ENCODE measurements around the gene SLC6A19. TPM values are rescaled to one million over a fixed set of nuclear protein-coding genes. Genes with fewer than 3 reads are reported as not detected.
"Not testable (repeated sequence)": the region's sequence is repeated elsewhere in the genome, so short reads cannot be mapped to it uniquely, and the experiment has no call there.

SLC6A19 gene
- total RNA-seq, 1 donor from 2014 or later: not detected

DNA sequence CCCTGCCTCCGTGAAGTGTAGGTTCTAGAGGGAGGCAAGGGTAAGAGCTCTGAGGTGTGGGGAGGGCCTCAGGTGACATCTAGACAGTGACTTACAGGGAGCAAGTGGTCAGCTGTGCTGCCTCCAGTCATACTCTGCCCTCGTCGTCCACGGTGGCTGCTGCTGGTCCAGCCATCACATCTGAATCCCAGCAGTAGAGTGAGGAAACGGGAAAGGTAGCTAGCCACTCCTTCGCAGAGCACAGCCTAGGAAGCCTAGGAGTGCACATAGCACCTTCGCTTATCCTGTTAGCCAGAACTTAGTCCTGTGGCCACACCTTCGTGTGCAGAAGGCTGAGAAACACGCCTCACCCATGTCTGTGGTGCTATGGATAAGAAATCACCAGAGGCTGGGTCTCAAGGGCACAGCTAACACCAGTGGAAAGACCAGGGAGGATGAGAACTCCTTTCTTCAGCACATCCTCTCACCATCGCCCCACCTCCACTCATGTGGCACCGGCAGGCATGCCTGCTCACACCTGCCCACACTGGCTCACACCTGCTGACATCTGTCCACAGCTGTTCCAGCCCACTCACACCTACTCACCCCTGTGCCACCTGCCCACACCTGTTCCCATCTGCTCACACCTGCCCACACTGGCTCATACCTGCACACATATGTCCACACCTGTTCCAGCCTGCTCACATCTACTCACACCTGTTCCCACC, 44.5 kb upstream of the SLC6A19 start:
- Histone ChIP-seq H2AFZ (replicated peaks) (no peak overlapping the region), H3K27ac (no peak overlapping the region), H3K79me2 (ENCODE audit: low read depth) (no peaks in the 10 kb centered on the region), H3K4me3 (no peak overlapping the region), H3K36me3 (no peaks in the 10 kb centered on the region), H3K9me3 (ENCODE audit: low read depth) (no peaks in the 10 kb centered on the region), H3F3A (ENCODE audit: low read depth) (peaks cover 2% of the 10 kb centered on the region), H4K20me1 (ENCODE audit: low read depth) (peaks cover 3% of the 10 kb centered on the region), H3K9ac (no peak overlapping the region), H3K4me2 (no peak overlapping the region), H3K4me1 (peaks cover 3% of the 10 kb centered on the region), H3K27me3 (peaks cover 70% of the 10 kb centered on the region)
- Mint-ChIP-seq H3K9me3 (peaks cover 7% of the 10 kb centered on the region), H3K27me3 (ENCODE audit: insufficient read depth, low read depth) (peaks cover 33% of the 10 kb centered on the region), H3K27ac (no peak overlapping the region), H3K36me3 (peaks cover 5% of the 10 kb centered on the region), H3K4me3 (peak overlapping the region; percentile 33), H3K4me1 (peaks cover 10% of the 10 kb centered on the region)
- TF ChIP-seq EZH2 (IDR thresholded peaks at IDR 0.05): no peak
- TF ChIP-seq, protein P1, sequence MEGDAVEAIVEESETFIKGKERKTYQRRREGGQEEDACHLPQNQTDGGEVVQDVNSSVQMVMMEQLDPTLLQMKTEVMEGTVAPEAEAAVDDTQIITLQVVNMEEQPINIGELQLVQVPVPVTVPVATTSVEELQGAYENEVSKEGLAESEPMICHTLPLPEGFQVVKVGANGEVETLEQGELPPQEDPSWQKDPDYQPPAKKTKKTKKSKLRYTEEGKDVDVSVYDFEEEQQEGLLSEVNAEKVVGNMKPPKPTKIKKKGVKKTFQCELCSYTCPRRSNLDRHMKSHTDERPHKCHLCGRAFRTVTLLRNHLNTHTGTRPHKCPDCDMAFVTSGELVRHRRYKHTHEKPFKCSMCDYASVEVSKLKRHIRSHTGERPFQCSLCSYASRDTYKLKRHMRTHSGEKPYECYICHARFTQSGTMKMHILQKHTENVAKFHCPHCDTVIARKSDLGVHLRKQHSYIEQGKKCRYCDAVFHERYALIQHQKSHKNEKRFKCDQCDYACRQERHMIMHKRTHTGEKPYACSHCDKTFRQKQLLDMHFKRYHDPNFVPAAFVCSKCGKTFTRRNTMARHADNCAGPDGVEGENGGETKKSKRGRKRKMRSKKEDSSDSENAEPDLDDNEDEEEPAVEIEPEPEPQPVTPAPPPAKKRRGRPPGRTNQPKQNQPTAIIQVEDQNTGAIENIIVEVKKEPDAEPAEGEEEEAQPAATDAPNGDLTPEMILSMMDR (IDR thresholded peaks at IDR 0.05): no peak
- no peak for TF ChIP-seq EZH2phosphoT487 (IDR thresholded peaks at IDR 0.05)
- DNase-seq (ENCODE audit: low spot score): no peak

DNA sequence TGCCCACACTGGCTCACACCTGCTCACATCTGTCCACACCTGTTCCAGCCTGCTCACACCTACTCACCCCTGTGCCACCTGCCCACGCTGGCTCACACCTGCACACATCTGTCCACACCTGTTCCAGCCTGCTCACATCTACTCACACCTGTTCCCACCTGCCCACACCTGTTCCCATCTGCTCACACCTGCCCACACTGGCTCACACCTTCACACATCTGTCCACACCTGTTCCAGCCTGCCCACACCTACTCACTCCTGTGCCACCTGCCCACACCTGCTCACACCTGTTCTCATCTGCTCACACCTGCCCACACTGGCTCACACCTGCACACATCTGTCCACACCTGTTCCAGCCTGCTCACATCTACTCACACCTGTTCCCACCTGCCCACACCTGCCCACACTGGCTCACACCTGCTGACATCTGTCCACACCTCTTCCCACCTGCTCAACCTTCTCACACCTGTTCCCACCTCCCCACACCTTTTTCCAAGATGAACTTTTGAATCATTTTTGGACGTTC, 43.9 kb upstream of the SLC6A19 start:
- DNase-seq (ENCODE audit: low spot score); H3K4me1 ChIP-seq; H3K27ac ChIP-seq; H3K36me3 Mint-ChIP-seq; H3K79me2 ChIP-seq (ENCODE audit: low read depth); H3K9me3 Mint-ChIP-seq; H3K4me3 ChIP-seq; H3K4me2 ChIP-seq; H4K20me1 ChIP-seq (ENCODE audit: low read depth); H2AFZ ChIP-seq (replicated peaks); H3K36me3 ChIP-seq; H3F3A ChIP-seq (ENCODE audit: low read depth); H3K9ac ChIP-seq; H3K27ac Mint-ChIP-seq; H3K9me3 ChIP-seq (ENCODE audit: low read depth): not testable (repeated sequence)
- H3K4me3 Mint-ChIP-seq: peak overlapping the region; percentile 33
- H3K27me3 Mint-ChIP-seq (ENCODE audit: insufficient read depth, low read depth): peaks cover 33% of the 10 kb centered on the region
- H3K4me1 Mint-ChIP-seq: peaks cover 10% of the 10 kb centered on the region
- H3K27me3 ChIP-seq: peaks cover 66% of the 10 kb centered on the region

DNA sequence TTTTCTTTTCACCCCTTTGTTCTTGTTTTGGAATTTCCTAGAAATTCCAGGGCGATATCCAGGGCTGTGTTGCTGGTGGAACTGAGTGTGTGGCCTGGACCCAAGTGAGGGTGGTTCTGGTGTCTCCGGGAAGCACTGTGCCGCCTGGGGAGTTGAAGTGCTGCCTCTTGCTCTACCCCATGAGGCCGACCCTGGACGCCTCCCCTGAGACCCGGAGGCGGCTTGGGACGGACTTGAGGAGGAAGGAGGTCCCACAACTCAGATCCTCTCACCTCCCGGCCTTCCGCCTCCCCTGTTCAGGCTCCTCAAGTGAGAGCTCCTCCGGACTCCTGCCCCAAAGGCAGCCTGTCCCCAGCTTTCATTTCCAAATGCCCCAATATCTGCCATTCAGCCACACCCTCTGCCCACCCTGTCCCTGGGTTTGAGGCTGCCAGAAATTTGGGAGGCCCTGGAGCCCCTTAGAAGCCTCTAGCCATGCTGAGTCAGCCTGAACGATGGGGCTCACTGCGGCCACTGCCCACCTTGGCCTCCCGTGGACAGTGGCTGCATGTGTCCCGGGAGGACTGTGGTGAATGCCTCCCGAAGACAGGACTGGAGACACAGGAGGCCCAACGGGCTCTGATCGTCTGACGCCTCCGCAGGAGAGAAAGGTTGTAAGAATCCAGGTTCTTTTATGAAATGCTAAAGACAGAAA, 42.6 kb upstream of the SLC6A19 start:
- Histone ChIP-seq H3K9ac (no peak overlapping the region), H3K36me3 (no peaks in the 10 kb centered on the region), H4K20me1 (ENCODE audit: low read depth) (peaks cover 3% of the 10 kb centered on the region), H3K27ac (no peak overlapping the region), H3K4me3 (no peak overlapping the region), H3K9me3 (ENCODE audit: low read depth) (no peaks in the 10 kb centered on the region), H3K4me2 (no peak overlapping the region), H3K27me3 (peaks cover 54% of the 10 kb centered on the region), H3F3A (ENCODE audit: low read depth) (peaks cover 2% of the 10 kb centered on the region), H2AFZ (replicated peaks) (no peak overlapping the region), H3K79me2 (ENCODE audit: low read depth) (no peaks in the 10 kb centered on the region), H3K4me1 (peaks cover 3% of the 10 kb centered on the region)
- H3K4me1 Mint-ChIP-seq: peaks cover 9% of the 10 kb centered on the region
- peaks cover 36% of the 10 kb centered on the region for H3K27me3 Mint-ChIP-seq (ENCODE audit: insufficient read depth, low read depth)
- H3K9me3 Mint-ChIP-seq: peaks cover 7% of the 10 kb centered on the region
- peaks cover 5% of the 10 kb centered on the region for H3K36me3 Mint-ChIP-seq
- no peak for TF ChIP-seq EZH2 (IDR thresholded peaks at IDR 0.05)
- TF ChIP-seq, protein P1 (IDR thresholded peaks at IDR 0.05): no peak
- TF ChIP-seq EZH2phosphoT487 (IDR thresholded peaks at IDR 0.05): no peak
- no peak overlapping the region for H3K4me3 Mint-ChIP-seq
- no peak overlapping the region for H3K27ac Mint-ChIP-seq
- DNase-seq (ENCODE audit: low spot score): no peak

DNA sequence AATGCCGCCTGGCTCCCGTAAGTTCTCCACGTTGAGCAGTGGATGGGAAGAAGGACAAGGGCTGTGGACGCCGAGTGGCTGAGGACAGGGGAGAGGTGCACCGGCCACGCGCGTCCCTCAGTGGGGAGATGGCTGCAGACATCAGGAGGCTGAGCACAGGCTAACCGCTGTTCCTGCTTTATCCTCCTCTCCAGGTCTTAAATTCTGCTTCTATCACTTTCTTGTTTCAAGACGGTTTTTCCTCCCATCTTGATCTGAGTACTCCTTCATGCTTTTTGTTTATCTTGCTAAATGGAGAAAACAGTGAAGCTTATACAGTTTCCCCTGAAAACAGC, 42.1 kb upstream of the SLC6A19 start:
- H3K9ac ChIP-seq: no peak overlapping the region
- peaks cover 5% of the 10 kb centered on the region for H3K36me3 Mint-ChIP-seq
- peaks cover 7% of the 10 kb centered on the region for H3K9me3 Mint-ChIP-seq
- H3K4me3 ChIP-seq: no peak overlapping the region
- DNase-seq (ENCODE audit: low spot score): no peak
- no peaks in the 10 kb centered on the region for H3K36me3 ChIP-seq
- H3F3A ChIP-seq (ENCODE audit: low read depth): peaks cover 2% of the 10 kb centered on the region
- no peaks in the 10 kb centered on the region for H3K79me2 ChIP-seq (ENCODE audit: low read depth)
- no peak overlapping the region for H2AFZ ChIP-seq (replicated peaks)
- H3K4me1 Mint-ChIP-seq: peaks cover 10% of the 10 kb centered on the region
- peaks cover 49% of the 10 kb centered on the region for H3K27me3 ChIP-seq
- TF ChIP-seq, protein P1 (IDR thresholded peaks at IDR 0.05): no peak
- no peak for TF ChIP-seq EZH2phosphoT487 (IDR thresholded peaks at IDR 0.05)
- no peak for TF ChIP-seq EZH2 (IDR thresholded peaks at IDR 0.05)
- no peak overlapping the region for H3K27ac Mint-ChIP-seq
- peaks cover 3% of the 10 kb centered on the region for H3K4me1 ChIP-seq
- no peaks in the 10 kb centered on the region for H3K9me3 ChIP-seq (ENCODE audit: low read depth)
- no peak overlapping the region for H3K4me3 Mint-ChIP-seq
- peaks cover 3% of the 10 kb centered on the region for H4K20me1 ChIP-seq (ENCODE audit: low read depth)
- no peak overlapping the region for H3K27ac ChIP-seq
- H3K4me2 ChIP-seq: no peak overlapping the region
- peaks cover 31% of the 10 kb centered on the region for H3K27me3 Mint-ChIP-seq (ENCODE audit: insufficient read depth, low read depth)

All from neural progenitor cell (in vitro differentiated cells).